Natural killer cell (primary cell): ENCODE measurements around the gene ZNF438. TPM values are rescaled to one million over a fixed set of nuclear protein-coding genes. Genes with fewer than 3 reads are reported as not detected.
A peak's percentile ranks its signal among the peaks of the same experiment; 100 is the strongest.

ENCODE experiments used
- ATAC-seq, 3 donors: fragments of 150-1000 bp in 2 of 3; fragments of 200-7000 bp in 1 of 3; cut with Tn5 transposase; 1 replicate in 1 of 3; 2 replicates in 2 of 3; pipeline ENCODE4 v1.10.0; 2021; ENCODE audit warnings: mild to moderate bottlenecking in 2 of 3, moderate library complexity in 2 of 3
- DNase-seq, 2 donors: peaks; one replicate each; pipeline versions ENCODE4 v3.0.0 to v3.0.0-alpha.2; 2013 to 2021; ENCODE audit warnings: mixed read lengths in 1 of 2
- H3K27ac ChIP-seq: one replicate; pipeline ENCODE4 v1.5.1; 2013; ENCODE audit warnings: mild to moderate bottlenecking, low read length
- H3K27me3 ChIP-seq: one replicate; pipeline ENCODE4 v1.6.1; 2013; ENCODE audit warnings: low read length; ENCODE audit not compliant: control insufficient read depth, insufficient read depth
- H3K36me3 ChIP-seq: one replicate; pipeline ENCODE4 v1.6.1; 2013; ENCODE audit warnings: low read length; ENCODE audit not compliant: control insufficient read depth, insufficient read depth
- H3K4me1 ChIP-seq: one replicate; pipeline ENCODE4 v1.6.1; 2013; ENCODE audit warnings: low read length; ENCODE audit not compliant: control insufficient read depth, insufficient read depth
- H3K4me3 ChIP-seq: one replicate; pipeline ENCODE4 v1.5.1; 2013; ENCODE audit warnings: low read length
- H3K9me3 ChIP-seq: one replicate; pipeline ENCODE4 v1.6.1; 2013; ENCODE audit warnings: low read length; ENCODE audit not compliant: control insufficient read depth, insufficient read depth
- H3K27ac Mint-ChIP-seq, 2 donors: one replicate each; pipeline ENCODE4 v1.8.0; 2022; ENCODE audit warnings: mild to moderate bottlenecking in 2 of 2, mixed read lengths in 2 of 2, moderate library complexity in 1 of 2
- H3K27me3 Mint-ChIP-seq, 2 donors: one replicate each; pipeline ENCODE4 v1.8.0; 2022; ENCODE audit warnings: low read depth in 2 of 2, mixed read lengths in 2 of 2
- H3K36me3 Mint-ChIP-seq: one replicate; pipeline ENCODE4 v1.8.0; 2022; ENCODE audit warnings: mixed read lengths
- H3K4me1 Mint-ChIP-seq, 2 donors: one replicate each; pipeline ENCODE4 v1.8.0; 2022; ENCODE audit warnings: mixed read lengths in 2 of 2
- H3K4me3 Mint-ChIP-seq: one replicate; pipeline ENCODE4 v1.8.0; 2022; ENCODE audit warnings: mild to moderate bottlenecking, moderate library complexity, mixed read lengths
- H3K9me3 Mint-ChIP-seq, 2 donors: one replicate each; pipeline ENCODE4 v1.8.0; 2022; ENCODE audit warnings: mixed read lengths in 2 of 2
- WGBS: methylation state at CpG from one replicate; pipeline ENCODE4 v1.1.7; 2013; ENCODE audit warnings: missing lambda C conversion rate; ENCODE audit not compliant: insufficient coverage; 5-methylcytosine and 5-hydroxymethylcytosine counted together
- intact Hi-C: fragments of 100-400 bp; cut with micrococcal nuclease; formaldehyde crosslinking; loops from one replicate; pipeline ENCODE4 v1.14.2; 2022
- total RNA-seq, 4 donors: library from RNA; stranded (reverse); fragments of 120-200 nt in 1 of 4; gene quantifications; one replicate each; pipeline versions ENCODE4 v1.2.3 to v1.2.4, GENCODE V29; 2013 to 2022
- TF ChIP-seq, protein P1 (sequence below): fragments of 200-600 bp; IDR thresholded peaks from one replicate; pipeline ENCODE4 v1.8.0; 2022; ENCODE audit warnings: antibody characterized with exemption

Gene ZNF438
- total RNA-seq, 3 donors from 2014 or later (not counting 1 experiment from before 2014, with no cell fraction given) = 2.2 to 3.7 (median 3.7) TPM

DNA sequence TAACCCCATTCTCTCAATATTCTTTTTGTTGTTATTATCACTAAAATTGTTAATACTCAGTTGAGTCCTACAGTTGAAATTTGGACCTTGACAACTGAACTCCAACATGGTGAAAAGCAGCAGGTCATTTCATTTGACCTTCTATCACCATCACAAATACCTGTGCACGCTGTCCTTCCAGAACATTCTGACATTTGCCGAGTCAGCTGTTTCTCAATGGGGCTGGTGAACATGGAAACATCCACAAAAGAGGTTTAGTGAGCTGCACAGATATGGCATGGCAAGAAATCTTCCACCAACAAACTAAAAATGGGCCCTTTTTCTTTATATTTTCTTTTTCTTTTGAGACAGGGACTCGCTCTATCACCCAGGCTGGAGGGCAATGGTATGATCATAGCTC lies 169.7 kb downstream of the ZNF438 start:
- Mint-ChIP-seq H3K4me3 (no peak overlapping the region), H3K4me1 (no peaks in the 10 kb centered on the region), H3K36me3 (no peaks in the 10 kb centered on the region), H3K27ac (no peak overlapping the region), H3K9me3 (no peaks in the 10 kb centered on the region), H3K27me3 (no peaks in the 10 kb centered on the region)
- DNase-seq (no peak), ATAC-seq (no peak)
- Histone ChIP-seq H3K4me1 (no peaks in the 10 kb centered on the region), H3K4me3 (no peak overlapping the region), H3K9me3 (no peaks in the 10 kb centered on the region), H3K36me3 (no peaks in the 10 kb centered on the region), H3K27me3 (no peaks in the 10 kb centered on the region), H3K27ac (no peak overlapping the region)
- intact Hi-C loops = no loop called here
- 97% methylated on average over 3 of the region's 3 CpGs for WGBS
- TF ChIP-seq, protein P1, sequence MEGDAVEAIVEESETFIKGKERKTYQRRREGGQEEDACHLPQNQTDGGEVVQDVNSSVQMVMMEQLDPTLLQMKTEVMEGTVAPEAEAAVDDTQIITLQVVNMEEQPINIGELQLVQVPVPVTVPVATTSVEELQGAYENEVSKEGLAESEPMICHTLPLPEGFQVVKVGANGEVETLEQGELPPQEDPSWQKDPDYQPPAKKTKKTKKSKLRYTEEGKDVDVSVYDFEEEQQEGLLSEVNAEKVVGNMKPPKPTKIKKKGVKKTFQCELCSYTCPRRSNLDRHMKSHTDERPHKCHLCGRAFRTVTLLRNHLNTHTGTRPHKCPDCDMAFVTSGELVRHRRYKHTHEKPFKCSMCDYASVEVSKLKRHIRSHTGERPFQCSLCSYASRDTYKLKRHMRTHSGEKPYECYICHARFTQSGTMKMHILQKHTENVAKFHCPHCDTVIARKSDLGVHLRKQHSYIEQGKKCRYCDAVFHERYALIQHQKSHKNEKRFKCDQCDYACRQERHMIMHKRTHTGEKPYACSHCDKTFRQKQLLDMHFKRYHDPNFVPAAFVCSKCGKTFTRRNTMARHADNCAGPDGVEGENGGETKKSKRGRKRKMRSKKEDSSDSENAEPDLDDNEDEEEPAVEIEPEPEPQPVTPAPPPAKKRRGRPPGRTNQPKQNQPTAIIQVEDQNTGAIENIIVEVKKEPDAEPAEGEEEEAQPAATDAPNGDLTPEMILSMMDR = no peak

DNA sequence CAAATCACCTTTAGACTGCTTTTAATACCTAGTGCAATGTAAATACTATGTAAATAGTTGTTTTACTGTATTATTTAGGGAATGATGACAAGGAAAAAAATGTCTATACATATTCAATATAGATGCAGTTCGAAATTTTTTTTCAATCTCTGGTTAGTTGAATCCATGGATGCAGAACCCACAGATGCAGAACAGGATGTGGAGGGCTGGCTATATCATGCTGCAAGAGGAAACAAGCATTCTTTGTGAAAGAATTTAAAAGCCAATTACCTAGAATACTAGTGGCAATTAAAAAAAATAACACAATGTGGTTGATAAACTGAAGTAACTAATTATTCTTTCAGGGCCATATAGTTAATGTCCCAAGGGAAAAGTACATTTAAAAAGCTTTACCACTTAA lies 170.4 kb downstream of the ZNF438 start:
- no peaks in the 10 kb centered on the region for H3K36me3 ChIP-seq
- WGBS = no CpG with 5 or more reads among the region's 1 CpG
- H3K27me3 ChIP-seq = no peaks in the 10 kb centered on the region
- no peaks in the 10 kb centered on the region for H3K9me3 ChIP-seq
- no peak overlapping the region for H3K4me3 ChIP-seq
- ATAC-seq = no peak
- H3K9me3 Mint-ChIP-seq = no peaks in the 10 kb centered on the region
- H3K27ac Mint-ChIP-seq = no peak overlapping the region
- intact Hi-C loops = no loop called here
- H3K27me3 Mint-ChIP-seq = no peaks in the 10 kb centered on the region
- H3K36me3 Mint-ChIP-seq = no peaks in the 10 kb centered on the region
- H3K4me3 Mint-ChIP-seq = no peak overlapping the region
- TF ChIP-seq, protein P1 = no peak
- no peaks in the 10 kb centered on the region for H3K4me1 Mint-ChIP-seq
- no peaks in the 10 kb centered on the region for H3K4me1 ChIP-seq
- H3K27ac ChIP-seq = no peak overlapping the region
- DNase-seq = no peak

DNA sequence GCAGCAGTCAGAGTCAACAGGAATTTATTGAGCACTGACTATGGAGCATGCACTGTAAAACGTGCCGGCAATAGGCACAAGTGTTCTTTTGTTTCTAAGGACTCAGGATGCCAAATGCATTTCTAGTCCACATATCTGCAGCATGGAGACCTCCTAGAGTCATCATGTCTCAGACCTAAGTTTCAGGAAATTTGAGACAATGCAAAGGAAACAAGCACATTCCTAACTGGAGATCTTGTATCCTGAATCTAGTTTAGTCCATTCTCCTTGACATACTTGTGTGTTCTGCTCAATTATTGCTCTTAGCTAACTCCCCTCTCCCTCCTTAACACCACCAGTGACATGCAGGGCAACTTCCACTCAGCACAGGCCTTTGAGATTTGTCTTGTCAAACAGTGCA lies 173.2 kb downstream of the ZNF438 start:
- WGBS = 85% methylated on average over 2 of the region's 2 CpGs
- Histone ChIP-seq H3K4me3 (no peak overlapping the region), H3K4me1 (no peaks in the 10 kb centered on the region), H3K9me3 (no peaks in the 10 kb centered on the region), H3K27me3 (no peaks in the 10 kb centered on the region), H3K27ac (no peak overlapping the region), H3K36me3 (no peaks in the 10 kb centered on the region)
- H3K9me3 Mint-ChIP-seq = no peaks in the 10 kb centered on the region
- DNase-seq (no peak), ATAC-seq (no peak)
- TF ChIP-seq, protein P1 = no peak
- H3K4me3 Mint-ChIP-seq = no peak overlapping the region
- H3K36me3 Mint-ChIP-seq = no peaks in the 10 kb centered on the region
- H3K4me1 Mint-ChIP-seq = no peaks in the 10 kb centered on the region
- H3K27me3 Mint-ChIP-seq = no peaks in the 10 kb centered on the region
- no peak overlapping the region for H3K27ac Mint-ChIP-seq
- intact Hi-C loops = no loop called here

DNA sequence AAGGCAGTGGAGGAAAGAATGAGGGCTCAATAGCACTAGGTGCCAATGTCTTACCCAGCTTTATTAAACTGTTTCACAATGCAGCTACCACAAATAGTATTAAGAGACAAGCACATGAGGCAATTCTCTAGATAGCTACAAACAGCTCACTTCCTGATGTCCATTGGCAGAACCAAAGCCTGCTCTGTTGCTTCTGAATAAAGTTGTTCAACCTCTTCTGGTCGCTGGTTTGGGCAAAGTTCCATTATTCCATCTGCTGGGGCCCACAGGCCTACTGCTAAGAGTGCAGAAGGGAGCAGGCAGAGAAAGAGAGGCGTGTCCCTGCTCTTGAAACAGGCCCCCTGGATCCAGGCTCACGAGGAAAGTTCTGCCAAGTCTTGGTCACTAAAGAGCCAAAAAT lies 173.9 kb downstream of the ZNF438 start:
- TF ChIP-seq, protein P1 = no peak
- Histone ChIP-seq H3K27me3 (no peaks in the 10 kb centered on the region), H3K9me3 (no peaks in the 10 kb centered on the region), H3K4me3 (no peak overlapping the region), H3K36me3 (no peaks in the 10 kb centered on the region), H3K4me1 (no peaks in the 10 kb centered on the region), H3K27ac (no peak overlapping the region)
- Mint-ChIP-seq H3K4me3 (no peak overlapping the region), H3K4me1 (no peaks in the 10 kb centered on the region), H3K9me3 (no peaks in the 10 kb centered on the region), H3K36me3 (no peaks in the 10 kb centered on the region), H3K27me3 (no peaks in the 10 kb centered on the region), H3K27ac (no peak overlapping the region)
- no peak for DNase-seq
- WGBS = 85% methylated on average over 3 of the region's 3 CpGs
- peak in 1 of 3 donors; percentile 46 for ATAC-seq
- intact Hi-C loops = no loop called here
